Tibial nerve (tissue), 4 donors: Measurements from ENCODE around the gene SH3BGR.

ENCODE experiments used
- EP300 ChIP-seq, 2 donors: sonication (generic); formaldehyde crosslinking; IDR thresholded peaks; one replicate each; pipeline ENCODE4 v1.6.1; 2017; ENCODE audit warnings: antibody characterized with exemption in 2 of 2, mild to moderate bottlenecking in 1 of 2
- TF ChIP-seq, protein P1 (sequence below), 5 experiments: fragments of 200-600 bp in 3 of 5; fragments of 450-650 bp in 2 of 5; sonication (generic) in 3 of 5; IDR thresholded peaks; one replicate each; pipeline ENCODE4 v1.5.1; 2016 to 2019; ENCODE audit warnings: antibody characterized with exemption in 5 of 5, mild to moderate bottlenecking in 3 of 5, moderate library complexity in 2 of 5

DNA sequence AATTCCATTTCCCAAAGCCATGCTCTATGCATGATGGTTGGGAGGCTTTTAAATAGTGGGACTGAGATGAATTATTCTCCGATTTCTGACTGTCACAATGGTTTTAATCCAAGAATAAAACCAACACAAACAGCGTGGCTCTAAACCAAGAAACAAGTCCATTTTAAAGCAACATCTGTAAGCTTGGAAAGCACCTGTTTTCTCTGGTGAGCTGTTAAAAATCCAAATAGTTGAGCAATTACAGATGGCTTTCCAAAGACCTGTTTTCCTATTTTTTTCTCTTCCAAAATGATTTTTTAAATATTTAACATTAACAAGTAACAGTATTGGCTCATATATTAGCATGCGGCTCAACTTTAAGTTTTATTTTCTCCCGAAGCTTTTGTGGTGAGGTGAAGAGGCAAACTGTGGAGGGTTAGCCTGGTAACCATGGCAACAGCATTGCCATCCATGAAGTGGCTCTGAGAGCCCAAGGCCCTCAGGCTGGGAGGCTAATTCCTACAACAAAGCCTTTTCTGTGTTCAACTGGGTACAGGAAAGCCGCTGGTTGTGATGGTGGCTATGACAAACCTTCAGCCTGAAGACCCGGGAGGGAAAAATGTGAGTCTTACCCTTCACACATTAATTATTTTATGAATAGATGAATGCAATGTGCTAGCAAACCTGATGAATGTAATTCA, 104.3 kb downstream of the SH3BGR start:
- TF ChIP-seq, protein P1, sequence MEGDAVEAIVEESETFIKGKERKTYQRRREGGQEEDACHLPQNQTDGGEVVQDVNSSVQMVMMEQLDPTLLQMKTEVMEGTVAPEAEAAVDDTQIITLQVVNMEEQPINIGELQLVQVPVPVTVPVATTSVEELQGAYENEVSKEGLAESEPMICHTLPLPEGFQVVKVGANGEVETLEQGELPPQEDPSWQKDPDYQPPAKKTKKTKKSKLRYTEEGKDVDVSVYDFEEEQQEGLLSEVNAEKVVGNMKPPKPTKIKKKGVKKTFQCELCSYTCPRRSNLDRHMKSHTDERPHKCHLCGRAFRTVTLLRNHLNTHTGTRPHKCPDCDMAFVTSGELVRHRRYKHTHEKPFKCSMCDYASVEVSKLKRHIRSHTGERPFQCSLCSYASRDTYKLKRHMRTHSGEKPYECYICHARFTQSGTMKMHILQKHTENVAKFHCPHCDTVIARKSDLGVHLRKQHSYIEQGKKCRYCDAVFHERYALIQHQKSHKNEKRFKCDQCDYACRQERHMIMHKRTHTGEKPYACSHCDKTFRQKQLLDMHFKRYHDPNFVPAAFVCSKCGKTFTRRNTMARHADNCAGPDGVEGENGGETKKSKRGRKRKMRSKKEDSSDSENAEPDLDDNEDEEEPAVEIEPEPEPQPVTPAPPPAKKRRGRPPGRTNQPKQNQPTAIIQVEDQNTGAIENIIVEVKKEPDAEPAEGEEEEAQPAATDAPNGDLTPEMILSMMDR (IDR thresholded peaks at IDR 0.05) = no peak
- TF ChIP-seq EP300 (IDR thresholded peaks at IDR 0.05) = no peak
